HepG2 (cell line): Measurements from ENCODE around the gene ARFGAP1.

Source experiments
- CREB1 ChIP-seq, 2 experiments: fragments of 450-650 bp in 1 of 2; IDR thresholded peaks; 2 replicates each; pipeline ENCODE4 v1.6.1; 2016 to 2017; ENCODE audit warnings: control low read depth in 1 of 2, mild to moderate bottlenecking in 1 of 2, missing compliant biosample characterization in 1 of 2, missing genetic modification characterization in 1 of 2
- CTCF ChIP-seq: sonication (generic); formaldehyde crosslinking; IDR thresholded peaks from 2 replicates; pipeline ENCODE4 v1.5.0; 2020; ENCODE audit warnings: mild to moderate bottlenecking, missing genetic modification reagents, moderate library complexity
- EP300 ChIP-seq, 3 experiments: sonication (generic) in 1 of 3; formaldehyde crosslinking in 1 of 3; IDR thresholded peaks; 2 replicates each; pipeline versions ENCODE4 v1.5.1 to v1.6.1; 2011 to 2020; ENCODE audit warnings: low read depth in 2 of 3, low read length in 2 of 3, borderline replicate concordance in 1 of 3, improper control_type of control experiment in 1 of 3, mild to moderate bottlenecking in 1 of 3, missing genetic modification reagents in 1 of 3, moderate library complexity in 1 of 3
- MAFK ChIP-seq, 2 experiments: IDR thresholded peaks in 1 of 2; conservative IDR thresholded peaks in 1 of 2; 2 replicates each; pipeline ENCODE4 v1.6.1; 2011; ENCODE audit warnings: improper control_type of control experiment in 2 of 2, low read length in 2 of 2
- NR2C2 ChIP-seq: sonication (generic); formaldehyde crosslinking; IDR thresholded peaks from 2 replicates; pipeline ENCODE4 v1.4.0; 2020; ENCODE audit warnings: missing genetic modification reagents, mild to moderate bottlenecking, moderate library complexity, borderline replicate concordance
- SIX4 ChIP-seq: sonication (generic); formaldehyde crosslinking; IDR thresholded peaks from 2 replicates; pipeline ENCODE4 v1.4.0; 2020; ENCODE audit warnings: missing genetic modification reagents
- SMARCC2 ChIP-seq: fragments of 450-650 bp; IDR thresholded peaks from 2 replicates; pipeline ENCODE4 v1.6.1; 2017; ENCODE audit warnings: antibody characterized with exemption, mild to moderate bottlenecking
- SSRP1 ChIP-seq: IDR thresholded peaks from 2 replicates; pipeline ENCODE4 v1.6.1; 2016; ENCODE audit warnings: control low read depth
- ZFP1 ChIP-seq: IDR thresholded peaks from 2 replicates; pipeline ENCODE4 v1.6.1; 2016
- ZNF558 ChIP-seq: sonication (generic); formaldehyde crosslinking; IDR thresholded peaks from 2 replicates; pipeline ENCODE4 v1.9.0; 2022; ENCODE audit warnings: mild to moderate bottlenecking, missing genetic modification reagents, borderline replicate concordance

GRCh38 chr20:63336232-63336752, 63.7 kb downstream of the ARFGAP1 start:
- no peak for TF ChIP-seq SMARCC2
- no peak for TF ChIP-seq SIX4 (CRISPR knock-in tag)
- TF ChIP-seq SSRP1 (CRISPR knock-in tag), result no peak
- no peak for TF ChIP-seq CREB1 (IDR thresholded peaks at IDR 0.05)
- no peak for TF ChIP-seq CREB1 (CRISPR knock-in tag; IDR thresholded peaks at IDR 0.05)
- no peak for TF ChIP-seq CTCF (CRISPR knock-in tag)
- no peak for TF ChIP-seq MAFK (conservative IDR thresholded peaks at IDR 0.05 in 1 of 2, IDR thresholded peaks at IDR 0.05 in 1 of 2; ENCODE audit: low read length in 2 of 2)
- no peak for TF ChIP-seq NR2C2 (CRISPR knock-in tag)
- TF ChIP-seq ZNF558 (CRISPR knock-in tag), result no peak
- no peak for TF ChIP-seq EP300 (IDR thresholded peaks at IDR 0.05; ENCODE audit: low read depth in 2 of 2, low read length in 2 of 2)
- TF ChIP-seq EP300 (CRISPR knock-in tag; IDR thresholded peaks at IDR 0.05; ENCODE audit: borderline replicate concordance), result no peak
- no peak for TF ChIP-seq ZFP1 (CRISPR knock-in tag)
